NCI-H2107 treated with DMSO at 0.1 percent for 48 hours (cell line): ENCODE data around the gene KRTAP10-3.

ENCODE experiments used
- DNase-seq: peaks from one replicate; lab custom pipeline; 2025; ENCODE audit not compliant: unreplicated experiment; lab: John Stamatoyannopoulos, UW

The KRTAP10-3 gene

GRCh38 chr21:44549525-44550211, 8.9 kb downstream of the KRTAP10-3 start:
- DNase-seq, result no peak

- DNase-seq, result no peak
Observed at GRCh38 chr21:44548922-44549321, 9.7 kb downstream of the KRTAP10-3 start.

GRCh38 chr21:44548381-44548780, 10.2 kb downstream of the KRTAP10-3 start:
- DNase-seq, result no peak

- DNase-seq, result no peak
Observed at GRCh38 chr21:44547656-44548331, 10.8 kb downstream of the KRTAP10-3 start.

GRCh38 chr21:44544566-44544965, 14.0 kb downstream of the KRTAP10-3 start:
- no peak for DNase-seq

- no peak for DNase-seq
Observed at GRCh38 chr21:44542716-44543115, 15.9 kb downstream of the KRTAP10-3 start.

GRCh38 chr21:44540741-44541288, 17.8 kb downstream of the KRTAP10-3 start:
- no peak for DNase-seq

- DNase-seq, result no peak
Observed at GRCh38 chr21:44539991-44540666, 18.5 kb downstream of the KRTAP10-3 start, which contains the start of gene KRTAP10-1. TSS of gene KRTAP10-1 (minus strand) at chr21:44540195. CDS start at chr21:44540150, 45 bp downstream.

GRCh38 chr21:44539046-44539445, 19.5 kb downstream of the KRTAP10-3 start:
- no peak for DNase-seq

- DNase-seq, result no peak
Observed at GRCh38 chr21:44537930-44538911, 20.4 kb downstream of the KRTAP10-3 start.

- no peak for DNase-seq
Observed at GRCh38 chr21:44535963-44536362, 22.6 kb downstream of the KRTAP10-3 start.

GRCh38 chr21:44534688-44535087, 23.9 kb downstream of the KRTAP10-3 start:
- DNase-seq, result no peak

GRCh38 chr21:44533891-44534627, 24.5 kb downstream of the KRTAP10-3 start:
- DNase-seq, result no peak

- DNase-seq, result no peak
Observed at GRCh38 chr21:44533121-44533890, 25.3 kb downstream of the KRTAP10-3 start.

- no peak for DNase-seq
Observed at GRCh38 chr21:44532712-44533111, 25.9 kb downstream of the KRTAP10-3 start.

GRCh38 chr21:44531606-44532564, 26.7 kb downstream of the KRTAP10-3 start:
- no peak for DNase-seq

GRCh38 chr21:44530903-44531605, 27.5 kb downstream of the KRTAP10-3 start:
- DNase-seq, result no peak
